Measurements from ENCODE around the gene SVIL.

Gene SVIL

GRCh38 chr10:29634764-29635625, at the start of gene SVIL:
SVIL (minus strand) TSS chr10:29634971; CDS start chr10:29555058, 79,913 bp downstream.
- no peaks in the 10 kb centered on the region for H3K9me2 ChIP-seq (replicated peaks; ENCODE audit: insufficient read depth, low read length)

GRCh38 chr10:29681676-29682448, 47.1 kb upstream of the SVIL start:
- DNase-seq, result no peak
- H2AFZ ChIP-seq (ENCODE audit: low read length), result no peak overlapping the region

More at GRCh38 chr10:29634764-29635625, at the start of gene SVIL:
- H3K4me1 ChIP-seq (ENCODE audit: low read length), result no peaks in the 10 kb centered on the region
- H3F3A ChIP-seq (ENCODE audit: insufficient read depth, low read length), result no peaks in the 10 kb centered on the region
- H3K79me2 ChIP-seq (ENCODE audit: low read length), result no peaks in the 10 kb centered on the region
- H3K36me3 ChIP-seq (replicated peaks; ENCODE audit: insufficient read depth, low read length), result no peaks in the 10 kb centered on the region
- H3K4me2 ChIP-seq (ENCODE audit: low read depth, low read length), result no peak within 1 kb of the TSS
- no peak within 1 kb of the TSS for H2AFZ ChIP-seq (ENCODE audit: low read length)
- DNase-seq, result no peak
- no peak within 1 kb of the TSS for H3K27ac ChIP-seq (ENCODE audit: low read length)
- H3K4me3 ChIP-seq (ENCODE audit: low read length), result no peak within 1 kb of the TSS
- TF ChIP-seq EZH2phosphoT487 (IDR thresholded peaks at IDR 0.05; ENCODE audit: low read length) (no peak), CTCF (IDR thresholded peaks at IDR 0.05; ENCODE audit: low read length) (no peak), EZH2 (optimal IDR thresholded peaks at IDR 0.05; ENCODE audit: low read depth, low read length) (no peak)
- H3K9me3 ChIP-seq (replicated peaks; ENCODE audit: insufficient read depth, low read length), result no peaks in the 10 kb centered on the region
- no peak within 1 kb of the TSS for H3K9ac ChIP-seq (ENCODE audit: low read length)
- H3K27me3 ChIP-seq (replicated peaks; ENCODE audit: insufficient read depth, low read length), result no peaks in the 10 kb centered on the region
- no peaks in the 10 kb centered on the region for H4K20me1 ChIP-seq (ENCODE audit: insufficient read depth, low read length)

GRCh38 chr10:29680091-29680490, 45.3 kb upstream of the SVIL start:
- no peaks in the 10 kb centered on the region for H3K4me1 ChIP-seq (ENCODE audit: low read length)

More at GRCh38 chr10:29681676-29682448, 47.1 kb upstream of the SVIL start:
- H3K79me2 ChIP-seq (ENCODE audit: low read length), result no peaks in the 10 kb centered on the region
- no peaks in the 10 kb centered on the region for H4K20me1 ChIP-seq (ENCODE audit: insufficient read depth, low read length)
- no peak overlapping the region for H3K9ac ChIP-seq (ENCODE audit: low read length)
- H3K4me3 ChIP-seq (ENCODE audit: low read length), result no peak overlapping the region
- H3K9me2 ChIP-seq (replicated peaks; ENCODE audit: insufficient read depth, low read length), result no peaks in the 10 kb centered on the region
- no peaks in the 10 kb centered on the region for H3K27me3 ChIP-seq (replicated peaks; ENCODE audit: insufficient read depth, low read length)
- no peaks in the 10 kb centered on the region for H3K4me1 ChIP-seq (ENCODE audit: low read length)
- H3K36me3 ChIP-seq (replicated peaks; ENCODE audit: insufficient read depth, low read length), result no peaks in the 10 kb centered on the region
- H3K4me2 ChIP-seq (ENCODE audit: low read depth, low read length), result no peak overlapping the region
- no peaks in the 10 kb centered on the region for H3K9me3 ChIP-seq (replicated peaks; ENCODE audit: insufficient read depth, low read length)
- TF ChIP-seq CTCF (IDR thresholded peaks at IDR 0.05; ENCODE audit: low read length), result no peak
- TF ChIP-seq EZH2 (optimal IDR thresholded peaks at IDR 0.05; ENCODE audit: low read depth, low read length), result no peak
- TF ChIP-seq EZH2phosphoT487 (IDR thresholded peaks at IDR 0.05; ENCODE audit: low read length), result no peak
- H3K27ac ChIP-seq (ENCODE audit: low read length), result no peak overlapping the region
- no peaks in the 10 kb centered on the region for H3F3A ChIP-seq (ENCODE audit: insufficient read depth, low read length)

More at GRCh38 chr10:29680091-29680490, 45.3 kb upstream of the SVIL start:
- no peak overlapping the region for H3K9ac ChIP-seq (ENCODE audit: low read length)
- no peak overlapping the region for H2AFZ ChIP-seq (ENCODE audit: low read length)
- no peaks in the 10 kb centered on the region for H3K79me2 ChIP-seq (ENCODE audit: low read length)
- H3K4me2 ChIP-seq (ENCODE audit: low read depth, low read length), result no peak overlapping the region
- no peak overlapping the region for H3K4me3 ChIP-seq (ENCODE audit: low read length)
- H3K27me3 ChIP-seq (replicated peaks; ENCODE audit: insufficient read depth, low read length), result no peaks in the 10 kb centered on the region
- H3K9me2 ChIP-seq (replicated peaks; ENCODE audit: insufficient read depth, low read length), result no peaks in the 10 kb centered on the region
- TF ChIP-seq EZH2 (optimal IDR thresholded peaks at IDR 0.05; ENCODE audit: low read depth, low read length) (no peak), CTCF (IDR thresholded peaks at IDR 0.05; ENCODE audit: low read length) (no peak)
- no peaks in the 10 kb centered on the region for H3F3A ChIP-seq (ENCODE audit: insufficient read depth, low read length)
- H3K27ac ChIP-seq (ENCODE audit: low read length), result no peak overlapping the region
- H4K20me1 ChIP-seq (ENCODE audit: insufficient read depth, low read length), result no peaks in the 10 kb centered on the region
- H3K36me3 ChIP-seq (replicated peaks; ENCODE audit: insufficient read depth, low read length), result no peaks in the 10 kb centered on the region
- no peaks in the 10 kb centered on the region for H3K9me3 ChIP-seq (replicated peaks; ENCODE audit: insufficient read depth, low read length)
- no peak for DNase-seq

Data from MM.1S (cell line).